HepG2 (cell line): ENCODE data around the gene SYNE1. TPM values are rescaled to one million over a fixed set of nuclear protein-coding genes. Genes with fewer than 3 reads are reported as not detected.

Experiments
- AKAP8 ChIP-seq: sonication (generic); formaldehyde crosslinking; IDR thresholded peaks from 2 replicates; pipeline ENCODE4 v1.5.1; 2020; ENCODE audit warnings: mild to moderate bottlenecking, missing genetic modification reagents
- EP300 ChIP-seq, 3 experiments: sonication (generic) in 1 of 3; formaldehyde crosslinking in 1 of 3; IDR thresholded peaks; 2 replicates each; pipeline versions ENCODE4 v1.5.1 to v1.6.1; 2011 to 2020; ENCODE audit warnings: low read depth in 2 of 3, low read length in 2 of 3, borderline replicate concordance in 1 of 3, improper control_type of control experiment in 1 of 3, mild to moderate bottlenecking in 1 of 3, missing genetic modification reagents in 1 of 3, moderate library complexity in 1 of 3
- FOXK1 ChIP-seq: sonication (generic); formaldehyde crosslinking; IDR thresholded peaks from 2 replicates; pipeline ENCODE4 v1.4.0; 2020; ENCODE audit warnings: low read depth, missing genetic modification reagents, borderline replicate concordance
- GATAD1 ChIP-seq: IDR thresholded peaks from 2 replicates; pipeline ENCODE4 v1.6.1; 2016; ENCODE audit warnings: missing genetic modification reagents, missing compliant biosample characterization
- HNF4G ChIP-seq, 2 experiments: sonication (generic) in 1 of 2; formaldehyde crosslinking in 1 of 2; IDR thresholded peaks; 2 replicates each; pipeline versions ENCODE4 v1.4.0 to v1.6.1; 2011 to 2020; ENCODE audit warnings: borderline replicate concordance in 2 of 2, low read depth in 2 of 2, mild to moderate bottlenecking in 2 of 2, low read length in 1 of 2, missing genetic modification reagents in 1 of 2, moderate library complexity in 1 of 2
- PPARG ChIP-seq: conservative IDR thresholded peaks from 2 replicates; pipeline ENCODE4 v1.6.1; 2016; ENCODE audit warnings: missing biosample characterization, missing genetic modification reagents
- SATB2 ChIP-seq: sonication (generic); formaldehyde crosslinking; IDR thresholded peaks from 2 replicates; pipeline ENCODE4 v1.5.0; 2020; ENCODE audit warnings: missing genetic modification reagents
- SP140L ChIP-seq: sonication (generic); formaldehyde crosslinking; IDR thresholded peaks from 2 replicates; pipeline ENCODE4 v1.4.0; 2020; ENCODE audit warnings: missing genetic modification reagents, borderline replicate concordance
- SUZ12 ChIP-seq: fragments of 150-350 bp; IDR thresholded peaks from 2 replicates; pipeline ENCODE4 v1.6.1; 2014; ENCODE audit warnings: low read depth, low read length
- TARDBP ChIP-seq: sonication (generic); formaldehyde crosslinking; IDR thresholded peaks from 2 replicates; pipeline ENCODE4 v1.8.0; 2022; ENCODE audit warnings: mild to moderate bottlenecking, missing genetic modification reagents
- U2AF1 ChIP-seq: fragments of 200-400 bp; formaldehyde crosslinking; optimal IDR thresholded peaks from 2 replicates; pipeline ENCODE3; 2017; ENCODE audit warnings: mild to moderate bottlenecking, low read depth, low read length
- ZBTB20 ChIP-seq: sonication (generic); formaldehyde crosslinking; IDR thresholded peaks from 2 replicates; pipeline ENCODE4 v1.8.1; 2023; ENCODE audit warnings: missing genetic modification reagents, low read depth, mild to moderate bottlenecking, borderline replicate concordance
- ZNF12 ChIP-seq: sonication (generic); formaldehyde crosslinking; IDR thresholded peaks from 2 replicates; pipeline ENCODE4 v1.5.0; 2020; ENCODE audit warnings: missing genetic modification reagents
- ZNF207 ChIP-seq: fragments of 450-650 bp; IDR thresholded peaks from 2 replicates; pipeline ENCODE4 v1.6.1; 2016; ENCODE audit warnings: antibody characterized with exemption, borderline replicate concordance
- ZNF451 ChIP-seq: sonication (generic); formaldehyde crosslinking; IDR thresholded peaks from 2 replicates; pipeline ENCODE4 v1.5.0; 2020; ENCODE audit warnings: mild to moderate bottlenecking, missing genetic modification reagents
- ZNF556 ChIP-seq: sonication (generic); formaldehyde crosslinking; IDR thresholded peaks from 2 replicates; pipeline ENCODE4 v1.4.0; 2020; ENCODE audit warnings: mild to moderate bottlenecking, missing genetic modification reagents, borderline replicate concordance
- ZNF678 ChIP-seq: sonication (generic); formaldehyde crosslinking; IDR thresholded peaks from 2 replicates; pipeline ENCODE4 v1.4.0; 2020; ENCODE audit warnings: mild to moderate bottlenecking, missing genetic modification reagents
- ZNF773 ChIP-seq: sonication (generic); formaldehyde crosslinking; IDR thresholded peaks from 2 replicates; pipeline ENCODE4 v1.4.0; 2020; ENCODE audit warnings: missing genetic modification reagents, borderline replicate concordance
- polyA plus RNA-seq, 8 experiments: library from polyadenylated mRNA; depleted of rRNA in 3 of 8; stranded (reverse) in 7 of 8; unstranded in 1 of 8; fragments of >200 nt; fragmentation: Illumina TruSeq in 4 of 8; extraction: Trizol in 4 of 8; gene quantifications; 2 replicates each; pipeline versions ENCODE4 v1.2.1 to v1.2.3, GENCODE V29; 2011 to 2016; ENCODE audit warnings: low read depth in 4 of 8, missing spikeins in 1 of 8, mixed read lengths in 1 of 8; ENCODE audit not compliant: insufficient read depth in 1 of 8
- total RNA-seq, 5 experiments: library from RNA; depleted of rRNA; stranded (reverse); fragments of >200 nt; fragmentation: Illumina TruSeq; extraction: Trizol; gene quantifications; 2 replicates each; pipeline ENCODE4 v1.2.3, GENCODE V29; 2016; ENCODE audit warnings: low read depth in 1 of 5
- TF ChIP-seq, protein P1 (sequence below): sonication (generic); formaldehyde crosslinking; IDR thresholded peaks from 2 replicates; pipeline ENCODE4 v1.4.0; 2020; ENCODE audit warnings: missing genetic modification reagents, borderline replicate concordance
- TF ChIP-seq, protein P2 (sequence below): sonication (generic); formaldehyde crosslinking; IDR thresholded peaks from 2 replicates; pipeline ENCODE4 v1.4.0; 2020; ENCODE audit warnings: missing genetic modification reagents
- TF ChIP-seq, protein P3 (sequence below): sonication (generic); formaldehyde crosslinking; IDR thresholded peaks from 2 replicates; pipeline ENCODE4 v1.5.1; 2020; ENCODE audit warnings: missing genetic modification reagents, mild to moderate bottlenecking, borderline replicate concordance
- TF ChIP-seq, protein P4 (sequence below): sonication (generic); formaldehyde crosslinking; IDR thresholded peaks from 2 replicates; pipeline ENCODE4 v1.9.0; 2021; ENCODE audit warnings: missing genetic modification reagents, borderline replicate concordance

Gene SYNE1
- total and polyA plus RNA-seq, 2 of the 13 experiments (the other 11 are each of a cell fraction or from before 2014, with no cell fraction given), result 5.5 to 15.9 TPM

DNA sequence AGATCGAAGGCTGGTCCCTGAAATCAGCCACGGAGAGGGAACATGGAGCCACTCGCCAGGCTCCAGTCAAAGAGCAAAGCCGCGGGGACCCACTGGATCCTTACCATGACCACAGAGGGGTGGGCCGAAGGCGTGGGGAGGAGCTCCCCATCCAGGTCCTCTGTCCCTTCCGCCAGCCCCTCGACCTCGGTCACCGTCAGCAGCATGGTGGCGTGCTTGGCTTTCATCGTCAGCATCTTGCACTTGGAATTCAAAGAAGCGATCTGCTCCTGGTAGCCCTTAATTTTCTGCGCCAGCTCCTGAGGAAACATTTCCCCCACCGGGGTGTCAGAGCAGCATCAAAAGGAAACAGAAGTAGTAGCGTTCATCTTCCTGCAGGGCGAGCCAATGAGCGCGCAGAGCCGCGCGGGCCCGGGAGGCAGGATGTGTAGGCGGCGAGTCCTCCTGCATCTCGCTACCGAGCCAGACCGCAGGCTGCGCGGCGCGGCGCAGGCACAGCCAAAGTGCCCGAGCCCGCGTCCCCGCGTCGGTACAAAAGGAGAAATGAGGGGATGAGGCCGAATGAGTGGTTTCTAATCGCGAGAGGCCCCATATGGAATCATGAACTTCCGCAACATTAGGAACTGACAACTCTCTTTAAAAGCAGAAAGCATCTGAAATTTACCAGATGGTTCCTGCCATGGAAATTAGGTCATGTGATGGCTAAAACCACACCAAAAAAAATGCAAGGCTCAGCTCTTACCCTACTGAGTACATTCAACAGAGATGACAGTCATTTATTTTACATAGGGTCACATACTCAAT lies 335.2 kb downstream of the SYNE1 start (continued):
- TF ChIP-seq, protein P1, sequence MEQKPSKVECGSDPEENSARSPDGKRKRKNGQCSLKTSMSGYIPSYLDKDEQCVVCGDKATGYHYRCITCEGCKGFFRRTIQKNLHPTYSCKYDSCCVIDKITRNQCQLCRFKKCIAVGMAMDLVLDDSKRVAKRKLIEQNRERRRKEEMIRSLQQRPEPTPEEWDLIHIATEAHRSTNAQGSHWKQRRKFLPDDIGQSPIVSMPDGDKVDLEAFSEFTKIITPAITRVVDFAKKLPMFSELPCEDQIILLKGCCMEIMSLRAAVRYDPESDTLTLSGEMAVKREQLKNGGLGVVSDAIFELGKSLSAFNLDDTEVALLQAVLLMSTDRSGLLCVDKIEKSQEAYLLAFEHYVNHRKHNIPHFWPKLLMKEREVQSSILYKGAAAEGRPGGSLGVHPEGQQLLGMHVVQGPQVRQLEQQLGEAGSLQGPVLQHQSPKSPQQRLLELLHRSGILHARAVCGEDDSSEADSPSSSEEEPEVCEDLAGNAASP, result peak; percentile 3; the same call in 1 of the 2 replicates
- no peak for TF ChIP-seq ZNF773 (CRISPR knock-in tag)
- TF ChIP-seq EP300 (IDR thresholded peaks at IDR 0.05; ENCODE audit: low read depth in 2 of 2, low read length in 2 of 2), result 0 out of 4 replicates have a peak, but pooled peaks of 1 of the 2 experiments have one; percentile 2
- no peak for TF ChIP-seq EP300 (CRISPR knock-in tag; IDR thresholded peaks at IDR 0.05; ENCODE audit: borderline replicate concordance)
- TF ChIP-seq ZBTB20, result peak; percentile 67
- TF ChIP-seq, protein P2, sequence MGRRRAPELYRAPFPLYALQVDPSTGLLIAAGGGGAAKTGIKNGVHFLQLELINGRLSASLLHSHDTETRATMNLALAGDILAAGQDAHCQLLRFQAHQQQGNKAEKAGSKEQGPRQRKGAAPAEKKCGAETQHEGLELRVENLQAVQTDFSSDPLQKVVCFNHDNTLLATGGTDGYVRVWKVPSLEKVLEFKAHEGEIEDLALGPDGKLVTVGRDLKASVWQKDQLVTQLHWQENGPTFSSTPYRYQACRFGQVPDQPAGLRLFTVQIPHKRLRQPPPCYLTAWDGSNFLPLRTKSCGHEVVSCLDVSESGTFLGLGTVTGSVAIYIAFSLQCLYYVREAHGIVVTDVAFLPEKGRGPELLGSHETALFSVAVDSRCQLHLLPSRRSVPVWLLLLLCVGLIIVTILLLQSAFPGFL (CRISPR knock-in tag), result no peak
- peak; percentile 30; the same call in 1 of the 2 replicates for TF ChIP-seq PPARG
- TF ChIP-seq ZNF556, result peak; percentile 80; the same call in 1 of the 2 replicates
- TF ChIP-seq, protein P3, sequence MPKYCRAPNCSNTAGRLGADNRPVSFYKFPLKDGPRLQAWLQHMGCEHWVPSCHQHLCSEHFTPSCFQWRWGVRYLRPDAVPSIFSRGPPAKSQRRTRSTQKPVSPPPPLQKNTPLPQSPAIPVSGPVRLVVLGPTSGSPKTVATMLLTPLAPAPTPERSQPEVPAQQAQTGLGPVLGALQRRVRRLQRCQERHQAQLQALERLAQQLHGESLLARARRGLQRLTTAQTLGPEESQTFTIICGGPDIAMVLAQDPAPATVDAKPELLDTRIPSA (CRISPR knock-in tag), result 0 out of 2 replicates have a peak, but pooled peaks have one; percentile 48
- no peak for TF ChIP-seq HNF4G (IDR thresholded peaks at IDR 0.05; ENCODE audit: borderline replicate concordance, low read depth, low read length)
- 0 out of 2 replicates have a peak, but pooled peaks have one; percentile 54 for TF ChIP-seq HNF4G (CRISPR knock-in tag; IDR thresholded peaks at IDR 0.05; ENCODE audit: borderline replicate concordance, low read depth)
- TF ChIP-seq AKAP8 (CRISPR knock-in tag), result peak; percentile 79; the same call in 1 of the 2 replicates
- no peak for TF ChIP-seq SP140L (CRISPR knock-in tag)
- peak; percentile 78 for TF ChIP-seq U2AF1
- no peak for TF ChIP-seq SUZ12
- no peak for TF ChIP-seq ZNF678
- TF ChIP-seq ZNF207, result no peak
- TF ChIP-seq TARDBP (CRISPR knock-in tag), result peak; percentile 70; the same call in 1 of the 2 replicates
- TF ChIP-seq SATB2, result no peak
- TF ChIP-seq GATAD1 (CRISPR knock-in tag), result peak; percentile 52; the same call in 1 of the 2 replicates
- TF ChIP-seq, protein P4, sequence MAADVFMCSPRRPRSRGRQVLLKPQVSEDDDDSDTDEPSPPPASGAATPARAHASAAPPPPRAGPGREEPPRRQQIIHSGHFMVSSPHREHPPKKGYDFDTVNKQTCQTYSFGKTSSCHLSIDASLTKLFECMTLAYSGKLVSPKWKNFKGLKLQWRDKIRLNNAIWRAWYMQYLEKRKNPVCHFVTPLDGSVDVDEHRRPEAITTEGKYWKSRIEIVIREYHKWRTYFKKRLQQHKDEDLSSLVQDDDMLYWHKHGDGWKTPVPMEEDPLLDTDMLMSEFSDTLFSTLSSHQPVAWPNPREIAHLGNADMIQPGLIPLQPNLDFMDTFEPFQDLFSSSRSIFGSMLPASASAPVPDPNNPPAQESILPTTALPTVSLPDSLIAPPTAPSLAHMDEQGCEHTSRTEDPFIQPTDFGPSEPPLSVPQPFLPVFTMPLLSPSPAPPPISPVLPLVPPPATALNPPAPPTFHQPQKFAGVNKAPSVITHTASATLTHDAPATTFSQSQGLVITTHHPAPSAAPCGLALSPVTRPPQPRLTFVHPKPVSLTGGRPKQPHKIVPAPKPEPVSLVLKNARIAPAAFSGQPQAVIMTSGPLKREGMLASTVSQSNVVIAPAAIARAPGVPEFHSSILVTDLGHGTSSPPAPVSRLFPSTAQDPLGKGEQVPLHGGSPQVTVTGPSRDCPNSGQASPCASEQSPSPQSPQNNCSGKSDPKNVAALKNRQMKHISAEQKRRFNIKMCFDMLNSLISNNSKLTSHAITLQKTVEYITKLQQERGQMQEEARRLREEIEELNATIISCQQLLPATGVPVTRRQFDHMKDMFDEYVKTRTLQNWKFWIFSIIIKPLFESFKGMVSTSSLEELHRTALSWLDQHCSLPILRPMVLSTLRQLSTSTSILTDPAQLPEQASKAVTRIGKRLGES (CRISPR knock-in tag), result no peak
- 0 out of 2 replicates have a peak, but pooled peaks have one; percentile 58 for TF ChIP-seq ZNF451 (CRISPR knock-in tag)
- peak; percentile 40 for TF ChIP-seq ZNF12 (CRISPR knock-in tag)
- peak; percentile 9; the same call in 1 of the 2 replicates for TF ChIP-seq FOXK1
